UCSD-AML1 (cell line): ENCODE results near the gene NUAK2.

Experiments
- DNase-seq: peaks from one replicate; lab custom pipeline; 2025; ENCODE audit not compliant: unreplicated experiment; lab: John Stamatoyannopoulos, UW

Gene NUAK2

GRCh38 chr1:205275916-205276688, 45.4 kb downstream of the NUAK2 start:
- no peak for DNase-seq

GRCh38 chr1:205275133-205275532, 46.4 kb downstream of the NUAK2 start:
- no peak for DNase-seq

- DNase-seq, result no peak
These were observed 47.4 kb downstream of the NUAK2 start for GRCh38 chr1:205274041-205274691.

GRCh38 chr1:205273551-205273982, 48.0 kb downstream of the NUAK2 start:
- DNase-seq, result peak; percentile 77

- DNase-seq, result no peak
These were observed 49.0 kb downstream of the NUAK2 start for GRCh38 chr1:205272536-205272935.

GRCh38 chr1:205271745-205272144, 49.8 kb downstream of the NUAK2 start:
- DNase-seq, result no peak

- no peak for DNase-seq
These were observed 50.3 kb downstream of the NUAK2 start for GRCh38 chr1:205271277-205271676.

- no peak for DNase-seq
These were observed 50.8 kb downstream of the NUAK2 start for GRCh38 chr1:205270764-205271163.

GRCh38 chr1:205270271-205270670, 51.3 kb downstream of the NUAK2 start:
- DNase-seq, result no peak

GRCh38 chr1:205269711-205270110, 51.8 kb downstream of the NUAK2 start:
- DNase-seq, result no peak

GRCh38 chr1:205268846-205269680, 52.5 kb downstream of the NUAK2 start:
- no peak for DNase-seq

GRCh38 chr1:205267306-205267902, 54.1 kb downstream of the NUAK2 start:
- DNase-seq, result peak; percentile 56

- no peak for DNase-seq
These were observed 54.8 kb downstream of the NUAK2 start for GRCh38 chr1:205266611-205267305.

GRCh38 chr1:205263580-205264190, 57.9 kb downstream of the NUAK2 start:
- no peak for DNase-seq

GRCh38 chr1:205262731-205263171, 58.8 kb downstream of the NUAK2 start:
- peak; percentile 54 for DNase-seq

GRCh38 chr1:205261946-205262691, 59.4 kb downstream of the NUAK2 start:
- DNase-seq, result peak; percentile 44

GRCh38 chr1:205260948-205261732, 60.4 kb downstream of the NUAK2 start:
- DNase-seq, result peak; percentile 33

- no peak for DNase-seq
These were observed 61.5 kb downstream of the NUAK2 start for GRCh38 chr1:205259998-205260397.
